ENCODE data around the gene NTNG1.

The NTNG1 gene

GRCh38 chr1:107263291-107263915 is 122.6 kb downstream of the NTNG1 start:
- peak; percentile 21 for DNase-seq (ENCODE audit: low spot score)

GRCh38 chr1:107264007-107264406 is 123.2 kb downstream of the NTNG1 start:
- no peak for DNase-seq (ENCODE audit: low spot score)

- peak; percentile 52 for DNase-seq (ENCODE audit: low spot score)
These were observed 123.7 kb downstream of the NTNG1 start for GRCh38 chr1:107264561-107264960.

- DNase-seq (ENCODE audit: low spot score): no peak
These were observed 126.7 kb downstream of the NTNG1 start for GRCh38 chr1:107267489-107267888.

GRCh38 chr1:107272321-107272720 is 131.5 kb downstream of the NTNG1 start:
- no peak for DNase-seq (ENCODE audit: low spot score)

- DNase-seq (ENCODE audit: low spot score): peak; percentile 39
These were observed 132.7 kb downstream of the NTNG1 start for GRCh38 chr1:107273515-107273914.

- peak; percentile 19 for DNase-seq (ENCODE audit: low spot score)
These were observed 133.4 kb downstream of the NTNG1 start for GRCh38 chr1:107274227-107274626.

- peak; percentile 21 for DNase-seq (ENCODE audit: low spot score)
These were observed 135.4 kb downstream of the NTNG1 start for GRCh38 chr1:107276247-107276646.

GRCh38 chr1:107277022-107277421 is 136.2 kb downstream of the NTNG1 start:
- DNase-seq (ENCODE audit: low spot score): peak; percentile 60

GRCh38 chr1:107286125-107286524 is 145.3 kb downstream of the NTNG1 start:
- no peak for DNase-seq (ENCODE audit: low spot score)

- DNase-seq (ENCODE audit: low spot score): no peak
These were observed 151.1 kb downstream of the NTNG1 start for GRCh38 chr1:107291987-107292386.

GRCh38 chr1:107293901-107294613 is 153.2 kb downstream of the NTNG1 start:
- no peak for DNase-seq (ENCODE audit: low spot score)

- no peak for DNase-seq (ENCODE audit: low spot score)
These were observed 153.8 kb downstream of the NTNG1 start for GRCh38 chr1:107294686-107295085.

GRCh38 chr1:107297681-107298080 is 156.8 kb downstream of the NTNG1 start:
- no peak for DNase-seq (ENCODE audit: low spot score)

- DNase-seq (ENCODE audit: low spot score): no peak
These were observed 157.7 kb downstream of the NTNG1 start for GRCh38 chr1:107298526-107298925.

GRCh38 chr1:107299521-107299920 is 158.7 kb downstream of the NTNG1 start:
- no peak for DNase-seq (ENCODE audit: low spot score)

GRCh38 chr1:107309962-107310361 is 169.1 kb downstream of the NTNG1 start:
- no peak for DNase-seq (ENCODE audit: low spot score)

GRCh38 chr1:107315652-107316051 is 174.8 kb downstream of the NTNG1 start:
- DNase-seq (ENCODE audit: low spot score): no peak

GRCh38 chr1:107318932-107319331 is 178.1 kb downstream of the NTNG1 start:
- DNase-seq (ENCODE audit: low spot score): no peak

GRCh38 chr1:107323784-107324183 is 182.9 kb downstream of the NTNG1 start:
- no peak for DNase-seq (ENCODE audit: low spot score)

- DNase-seq (ENCODE audit: low spot score): peak; percentile 5
These were observed 186.1 kb downstream of the NTNG1 start for GRCh38 chr1:107326824-107327445.

GRCh38 chr1:107327446-107327845 is 186.6 kb downstream of the NTNG1 start:
- DNase-seq (ENCODE audit: low spot score): no peak

- no peak for DNase-seq (ENCODE audit: low spot score)
These were observed 187.2 kb downstream of the NTNG1 start for GRCh38 chr1:107328087-107328486.

All from kidney tubule cell (primary cell).